Omental fat pad (tissue), 4 donors: ENCODE results near the gene CETP. TPM values are rescaled to one million over a fixed set of nuclear protein-coding genes. Genes with fewer than 3 reads are reported as not detected.

Source experiments
- ATAC-seq: fragments of 150-250 bp; one replicate; pipeline ENCODE4 v1.9.1; 2016; ENCODE audit warnings: mild to moderate bottlenecking, moderate library complexity; ENCODE audit not compliant: low FRiP score
- DNase-seq: peaks from one replicate; pipeline ENCODE4 v3.0.0-alpha.2; 2019; ENCODE audit warnings: low spot score
- CTCF ChIP-seq, 3 donors: fragments of 450-650 bp; IDR thresholded peaks; one replicate each; pipeline ENCODE4 v1.5.1; 2016 to 2017; ENCODE audit warnings: antibody characterized with exemption in 3 of 3, mild to moderate bottlenecking in 3 of 3, moderate library complexity in 2 of 3
- total RNA-seq, 4 donors: library from RNA; depleted of rRNA; stranded (reverse); fragments of >200 nt; gene quantifications; one replicate each; pipeline ENCODE4 v1.1.0, GENCODE V29; 2016

The CETP gene, protein sequence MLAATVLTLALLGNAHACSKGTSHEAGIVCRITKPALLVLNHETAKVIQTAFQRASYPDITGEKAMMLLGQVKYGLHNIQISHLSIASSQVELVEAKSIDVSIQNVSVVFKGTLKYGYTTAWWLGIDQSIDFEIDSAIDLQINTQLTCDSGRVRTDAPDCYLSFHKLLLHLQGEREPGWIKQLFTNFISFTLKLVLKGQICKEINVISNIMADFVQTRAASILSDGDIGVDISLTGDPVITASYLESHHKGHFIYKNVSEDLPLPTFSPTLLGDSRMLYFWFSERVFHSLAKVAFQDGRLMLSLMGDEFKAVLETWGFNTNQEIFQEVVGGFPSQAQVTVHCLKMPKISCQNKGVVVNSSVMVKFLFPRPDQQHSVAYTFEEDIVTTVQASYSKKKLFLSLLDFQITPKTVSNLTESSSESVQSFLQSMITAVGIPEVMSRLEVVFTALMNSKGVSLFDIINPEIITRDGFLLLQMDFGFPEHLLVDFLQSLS
- total RNA-seq: 10 to 100 TPM in 1 of 4 donors, 1 to 10 TPM in 2, under 1 TPM in 1; 0.84 to 61.5 (median 5.9) TPM

DNA sequence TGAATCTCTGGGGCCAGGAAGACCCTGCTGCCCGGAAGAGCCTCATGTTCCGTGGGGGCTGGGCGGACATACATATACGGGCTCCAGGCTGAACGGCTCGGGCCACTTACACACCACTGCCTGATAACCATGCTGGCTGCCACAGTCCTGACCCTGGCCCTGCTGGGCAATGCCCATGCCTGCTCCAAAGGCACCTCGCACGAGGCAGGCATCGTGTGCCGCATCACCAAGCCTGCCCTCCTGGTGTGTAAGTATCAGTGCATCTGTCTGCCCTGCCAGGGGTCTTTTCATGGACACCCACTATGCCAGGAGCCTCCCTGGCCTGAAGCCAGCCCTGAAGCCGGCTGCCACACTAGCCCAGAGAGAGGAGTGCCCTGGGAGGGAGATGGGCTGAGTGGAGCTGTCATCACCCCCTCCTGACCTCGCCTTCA is at the start of gene CETP:
Gene CETP (plus strand): TSS at position 100 of the 431 bp plus-strand sequence. CDS start 30 bp downstream, at position 130.
- TF ChIP-seq CTCF (IDR thresholded peaks at IDR 0.05): no peak
- DNase-seq: no peak
- ATAC-seq: no peak

DNA sequence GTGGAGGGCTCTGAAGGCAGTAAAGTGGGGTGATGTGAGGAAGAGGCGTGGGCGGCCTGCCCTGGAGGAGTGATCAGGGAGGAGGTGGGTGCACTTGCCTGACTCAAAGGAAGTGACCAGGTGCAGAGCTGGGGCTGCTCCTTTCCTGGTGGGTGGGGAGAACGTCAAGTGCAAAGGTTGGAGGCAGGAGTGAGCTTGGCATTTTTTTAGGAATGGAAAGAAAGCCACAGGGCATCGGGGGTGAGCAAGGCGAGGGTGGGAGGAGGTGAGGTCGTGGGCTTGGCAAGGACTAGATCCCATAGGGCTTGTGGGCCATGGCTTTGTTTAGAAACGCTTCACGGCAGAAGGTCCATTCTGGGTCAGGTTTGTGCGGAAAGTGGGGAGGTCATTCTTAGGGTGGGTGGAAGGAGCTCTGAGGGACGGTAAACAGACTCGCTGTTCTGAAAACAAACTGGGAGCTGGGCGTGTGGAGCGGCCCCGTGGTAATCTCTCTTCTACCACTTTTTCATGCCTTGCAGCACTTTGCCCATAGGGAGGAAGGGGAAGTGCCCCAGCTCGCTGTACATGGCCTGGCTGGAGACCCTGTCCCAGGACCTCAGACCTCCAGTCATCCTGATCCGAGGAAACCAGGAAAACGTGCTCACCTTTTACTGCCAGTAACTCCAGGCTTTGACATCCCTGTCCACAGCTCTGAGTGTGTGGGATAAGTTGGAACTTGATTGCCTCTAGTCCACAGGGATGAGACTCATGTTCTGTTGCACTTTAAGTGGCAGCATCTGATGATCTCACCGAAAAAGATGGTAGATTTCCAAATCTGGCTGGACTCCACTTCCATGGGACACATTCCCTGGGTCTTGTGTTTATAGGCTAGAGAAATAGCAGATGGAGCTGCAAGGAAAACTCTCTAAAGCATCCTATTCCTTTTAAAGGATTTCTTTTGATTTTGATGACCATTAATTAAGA is 48.7 kb upstream of the CETP start:
- DNase-seq (no peak), ATAC-seq (no peak)
- TF ChIP-seq CTCF (IDR thresholded peaks at IDR 0.05): no peak

DNA sequence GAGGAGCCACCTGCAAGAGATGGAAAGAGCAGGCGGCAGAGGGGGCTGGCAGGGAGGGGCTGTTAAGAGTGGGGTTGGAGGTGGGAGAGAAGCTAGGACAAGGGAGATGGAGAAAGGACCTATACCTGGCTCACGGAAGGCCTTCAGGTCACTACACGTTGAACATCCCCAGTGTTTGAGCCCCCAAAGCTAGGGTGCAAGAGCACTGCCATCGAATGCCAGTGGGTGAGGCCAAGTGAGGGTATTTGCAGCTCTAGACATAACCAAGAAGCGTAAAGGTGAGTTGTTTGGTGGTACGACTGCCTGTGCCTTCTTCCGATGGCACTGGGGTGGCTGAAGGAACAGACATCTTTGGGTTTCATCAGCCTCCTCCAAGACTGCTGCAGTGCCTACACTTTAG is 46.9 kb upstream of the CETP start:
- no peak for DNase-seq
- ATAC-seq: no peak
- TF ChIP-seq CTCF (IDR thresholded peaks at IDR 0.05): no peak

DNA sequence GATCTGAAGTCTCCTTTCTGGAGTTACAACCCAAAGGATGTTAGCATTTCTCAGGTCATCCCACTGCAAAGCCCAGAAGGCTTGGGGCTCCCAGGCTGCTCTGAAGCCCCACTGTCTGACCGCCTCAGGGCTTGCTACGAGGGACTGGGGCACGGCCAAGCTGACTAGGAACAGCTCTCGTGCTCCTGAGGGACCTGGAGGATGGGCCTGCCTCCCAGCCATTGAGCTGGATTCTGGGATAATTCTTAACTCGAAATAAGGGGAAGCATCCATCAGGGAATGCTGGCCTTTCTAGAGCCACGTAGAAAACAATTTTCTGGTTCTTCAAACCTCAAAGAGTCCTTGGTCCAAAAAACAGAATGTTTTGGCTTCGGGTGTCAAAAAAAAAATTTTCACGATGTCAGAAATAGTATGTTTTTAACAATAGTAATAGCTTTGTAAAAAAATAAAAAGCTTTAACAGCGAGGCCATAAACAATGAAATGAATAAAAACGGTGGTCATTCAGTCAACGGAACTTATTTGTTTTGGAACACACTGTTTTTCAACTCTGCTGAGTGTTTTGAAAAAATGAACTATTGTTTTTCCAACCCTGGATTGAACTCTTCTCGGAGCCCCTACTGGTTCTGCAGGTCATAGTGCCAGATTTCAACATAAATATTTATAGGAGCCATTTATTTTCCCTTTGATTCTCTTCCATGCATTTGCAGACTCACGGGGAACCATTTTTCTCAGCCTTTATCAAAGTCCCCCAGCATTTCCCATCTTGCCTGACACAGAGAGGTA is 46.2 kb upstream of the CETP start:
- DNase-seq (no peak), ATAC-seq (no peak)
- TF ChIP-seq CTCF (IDR thresholded peaks at IDR 0.05): no peak

- no peak for DNase-seq
- no peak for ATAC-seq
- TF ChIP-seq CTCF (IDR thresholded peaks at IDR 0.05): no peak
These were observed 45.0 kb upstream of the CETP start for GRCh38 chr16:56916571-56917403.
